ENCODE data around the gene FAM200C.

FAM200C gene

DNA sequence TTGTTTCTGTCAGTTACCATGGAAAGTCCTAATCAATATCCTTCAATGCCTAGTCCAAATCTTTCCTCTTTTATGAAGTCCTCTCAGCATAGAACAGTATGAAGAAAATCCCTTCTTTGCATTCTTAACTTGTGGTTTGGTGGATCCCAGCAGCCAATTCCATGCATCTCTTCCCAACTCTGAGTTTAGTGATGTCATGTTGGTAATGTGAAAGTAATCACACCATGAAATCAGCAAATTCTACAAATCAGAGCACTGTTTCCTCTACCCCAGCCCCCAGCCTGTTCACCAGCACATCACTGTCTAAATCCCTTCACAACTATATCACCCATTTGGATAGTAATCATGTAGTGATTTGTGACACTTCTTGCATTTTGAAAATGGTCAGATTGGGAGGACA, 24.7 kb downstream of the FAM200C start:
- no peak overlapping the region for H2BK120ac ChIP-seq (ENCODE audit: insufficient read depth, low read length, poor library complexity)
- H3K4me2 ChIP-seq (ENCODE audit: low read length): no peak overlapping the region
- DNase-seq: no peak
- H3K9me3 ChIP-seq (ENCODE audit: insufficient read depth, low read depth, low read length): no peaks in the 10 kb centered on the region
- peaks cover 2 to 3% of the 10 kb centered on the region in 2 experiments for H3K4me1 ChIP-seq (ENCODE audit: control insufficient read depth in 1 of 2, insufficient read depth in 2 of 2, low read length in 2 of 2)
- no peak overlapping the region for H2AFZ ChIP-seq (ENCODE audit: insufficient read depth, low read length, poor library complexity)
- H3K14ac ChIP-seq (ENCODE audit: low read length): no peak overlapping the region
- no peak overlapping the region for H4K12ac ChIP-seq (ENCODE audit: low read depth, low read length)
- H3K18ac ChIP-seq (ENCODE audit: low read length): no peak overlapping the region
- no peak overlapping the region for H3K4ac ChIP-seq (ENCODE audit: low read depth, low read length)
- no peak overlapping the region for H2BK5ac ChIP-seq (ENCODE audit: low read depth, low read length, poor library complexity)
- no peak overlapping the region for H2AK5ac ChIP-seq (ENCODE audit: low read length)
- H3K79me1 ChIP-seq (ENCODE audit: low read length): peaks cover 1% of the 10 kb centered on the region
- H4K91ac ChIP-seq (ENCODE audit: low read depth, low read length): no peak overlapping the region
- H3K36me3 ChIP-seq (ENCODE audit: control insufficient read depth in 1 of 2, insufficient read depth in 2 of 2, low read length in 2 of 2): no peaks in the 10 kb centered on the region
- H3K27ac ChIP-seq (ENCODE audit: low read depth, low read length): no peak overlapping the region
- no peak overlapping the region for H2BK12ac ChIP-seq (ENCODE audit: low read length)
- no peaks in the 10 kb centered on the region for H3K79me2 ChIP-seq (ENCODE audit: control insufficient read depth, insufficient read depth, low read length, poor library complexity)
- H3K23ac ChIP-seq (ENCODE audit: low read length): no peak overlapping the region
- H3K9ac ChIP-seq (ENCODE audit: low read length): no peak overlapping the region
- no peak overlapping the region for H4K8ac ChIP-seq (ENCODE audit: low read depth, low read length)
- H3K4me3 ChIP-seq (ENCODE audit: low read depth, low read length): no peak overlapping the region
- peaks cover 8% of the 10 kb centered on the region for H3K27me3 ChIP-seq (ENCODE audit: insufficient read depth, low read length)

DNA sequence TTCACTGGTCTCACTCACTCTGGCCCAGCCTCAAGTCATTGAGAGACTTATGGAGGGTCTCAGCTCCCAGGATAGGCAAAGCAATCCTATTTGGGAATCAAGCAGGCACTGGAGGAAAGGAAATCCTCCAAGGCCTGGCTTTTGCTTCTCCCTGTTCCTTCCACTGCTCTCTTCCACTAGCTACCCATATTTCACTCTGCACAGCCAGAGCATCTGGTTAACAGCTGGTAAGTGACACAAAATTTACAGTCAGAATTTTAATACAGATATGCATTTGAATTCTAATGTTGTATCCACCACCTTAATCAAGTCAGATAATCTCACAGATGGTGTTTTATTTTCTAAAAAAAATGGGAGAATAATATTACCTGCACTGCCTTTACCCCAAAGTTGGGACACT, 28.6 kb downstream of the FAM200C start:
- Histone ChIP-seq H3K9ac (ENCODE audit: low read length) (no peak overlapping the region), H2BK120ac (ENCODE audit: insufficient read depth, low read length, poor library complexity) (no peak overlapping the region), H3K27ac (ENCODE audit: low read depth, low read length) (no peak overlapping the region), H4K12ac (ENCODE audit: low read depth, low read length) (no peak overlapping the region), H3K4ac (ENCODE audit: low read depth, low read length) (no peak overlapping the region), H3K4me1 (ENCODE audit: control insufficient read depth in 1 of 2, insufficient read depth in 2 of 2, low read length in 2 of 2) (peaks cover 2 to 3% of the 10 kb centered on the region in 2 experiments), H3K14ac (ENCODE audit: low read length) (no peak overlapping the region), H2BK5ac (ENCODE audit: low read depth, low read length, poor library complexity) (no peak overlapping the region), H3K4me2 (ENCODE audit: low read length) (no peak overlapping the region), H3K79me2 (ENCODE audit: control insufficient read depth, insufficient read depth, low read length, poor library complexity) (no peaks in the 10 kb centered on the region), H3K4me3 (ENCODE audit: low read depth, low read length) (no peak overlapping the region), H3K36me3 (ENCODE audit: control insufficient read depth in 1 of 2, insufficient read depth in 2 of 2, low read length in 2 of 2) (no peaks in the 10 kb centered on the region), H4K91ac (ENCODE audit: low read depth, low read length) (no peak overlapping the region), H2AK5ac (ENCODE audit: low read length) (no peak overlapping the region), H4K8ac (ENCODE audit: low read depth, low read length) (no peak overlapping the region), H3K23ac (ENCODE audit: low read length) (no peak overlapping the region), H3K79me1 (ENCODE audit: low read length) (peaks cover 1% of the 10 kb centered on the region), H2BK12ac (ENCODE audit: low read length) (no peak overlapping the region), H3K9me3 (ENCODE audit: insufficient read depth, low read depth, low read length) (peaks cover 2% of the 10 kb centered on the region), H3K18ac (ENCODE audit: low read length) (no peak overlapping the region), H3K27me3 (ENCODE audit: insufficient read depth, low read length) (peaks cover 20% of the 10 kb centered on the region), H2AFZ (ENCODE audit: insufficient read depth, low read length, poor library complexity) (no peak overlapping the region)
- DNase-seq: no peak

- H2AK5ac ChIP-seq (ENCODE audit: low read length): no peak overlapping the region
- H3K27ac ChIP-seq (ENCODE audit: low read depth, low read length): no peak overlapping the region
- no peak overlapping the region for H4K91ac ChIP-seq (ENCODE audit: low read depth, low read length)
- peak overlapping the region; percentile 44 for H3K23ac ChIP-seq (ENCODE audit: low read length)
- peaks cover 2 to 3% of the 10 kb centered on the region in 2 experiments for H3K4me1 ChIP-seq (ENCODE audit: control insufficient read depth in 1 of 2, insufficient read depth in 2 of 2, low read length in 2 of 2)
- no peak overlapping the region for H3K4ac ChIP-seq (ENCODE audit: low read depth, low read length)
- no peak for DNase-seq
- no peak overlapping the region for H4K12ac ChIP-seq (ENCODE audit: low read depth, low read length)
- H2BK120ac ChIP-seq (ENCODE audit: insufficient read depth, low read length, poor library complexity): no peak overlapping the region
- peaks cover 2% of the 10 kb centered on the region for H3K9me3 ChIP-seq (ENCODE audit: insufficient read depth, low read depth, low read length)
- no peak overlapping the region for H4K8ac ChIP-seq (ENCODE audit: low read depth, low read length)
- WGBS (ENCODE audit: extremely low coverage, insufficient coverage, insufficient read length): no CpG with 5 or more reads among the region's 12 CpGs
- peaks cover 1% of the 10 kb centered on the region for H3K79me1 ChIP-seq (ENCODE audit: low read length)
- H2AFZ ChIP-seq (ENCODE audit: insufficient read depth, low read length, poor library complexity): no peak overlapping the region
- no peak overlapping the region for H2BK5ac ChIP-seq (ENCODE audit: low read depth, low read length, poor library complexity)
- H3K79me2 ChIP-seq (ENCODE audit: control insufficient read depth, insufficient read depth, low read length, poor library complexity): no peaks in the 10 kb centered on the region
- no peak overlapping the region for H3K18ac ChIP-seq (ENCODE audit: low read length)
- H3K36me3 ChIP-seq (ENCODE audit: control insufficient read depth in 1 of 2, insufficient read depth in 2 of 2, low read length in 2 of 2): no peaks in the 10 kb centered on the region
- H3K27me3 ChIP-seq (ENCODE audit: insufficient read depth, low read length): peaks cover 20% of the 10 kb centered on the region
- H3K4me3 ChIP-seq (ENCODE audit: low read depth, low read length): peak overlapping the region; percentile 72
- no peak overlapping the region for H3K9ac ChIP-seq (ENCODE audit: low read length)
- peak overlapping the region; percentile 93 for H3K4me2 ChIP-seq (ENCODE audit: low read length)
- no peak overlapping the region for H2BK12ac ChIP-seq (ENCODE audit: low read length)
- H3K14ac ChIP-seq (ENCODE audit: low read length): no peak overlapping the region
Observed at GRCh38 chr5:160370713-160371034, 29.2 kb downstream of the FAM200C start.

DNA sequence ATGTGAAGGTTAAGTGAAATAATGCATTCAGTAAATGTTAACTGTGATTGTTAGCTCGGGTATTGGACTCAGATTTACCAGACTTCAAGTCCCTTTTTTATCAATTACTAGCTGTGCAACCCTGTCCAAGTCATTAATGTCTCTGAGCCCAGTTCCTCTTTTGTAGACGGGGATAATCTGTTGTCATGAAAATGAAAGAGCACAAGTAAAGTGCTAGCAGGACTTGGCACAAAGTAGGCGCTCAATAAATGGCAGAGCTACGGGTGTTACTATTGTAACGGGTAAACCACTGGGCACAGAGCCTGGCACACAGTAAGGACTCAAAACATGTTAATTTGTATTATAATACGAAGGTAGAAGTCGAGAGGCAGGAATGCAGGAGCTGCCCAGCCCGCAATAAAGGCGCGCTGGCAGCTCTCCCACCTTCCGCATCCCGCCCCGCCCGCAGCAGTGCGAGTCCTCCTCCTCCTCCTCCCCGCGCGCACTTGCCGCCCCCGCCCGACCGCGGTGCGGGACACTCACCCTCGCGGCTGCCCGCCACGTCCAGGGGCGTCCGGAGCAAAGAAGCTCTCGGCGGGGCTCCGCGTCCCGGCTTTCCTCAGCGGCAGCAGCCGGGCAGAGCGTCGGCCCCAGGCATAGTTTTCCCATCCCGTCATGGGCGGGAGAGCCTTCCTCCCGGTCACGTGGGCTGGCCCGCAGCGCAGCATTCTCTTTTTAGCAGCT, 29.7 kb downstream of the FAM200C start, which contains the start of gene C1QTNF2:
Gene C1QTNF2 (minus strand): TSS at position 637 of the 723 bp plus-strand sequence. CDS start 15,615 bp downstream, outside the sequence.
- no peak within 1 kb of the TSS for H3K9ac ChIP-seq (ENCODE audit: low read length)
- no peak within 1 kb of the TSS for H2BK5ac ChIP-seq (ENCODE audit: low read depth, low read length, poor library complexity)
- no peak within 1 kb of the TSS for H2BK12ac ChIP-seq (ENCODE audit: low read length)
- no peak within 1 kb of the TSS for H3K14ac ChIP-seq (ENCODE audit: low read length)
- no peak within 1 kb of the TSS for H4K8ac ChIP-seq (ENCODE audit: low read depth, low read length)
- DNase-seq: peak; percentile 75 to 82
- peaks cover 2% of the 10 kb centered on the region for H3K9me3 ChIP-seq (ENCODE audit: insufficient read depth, low read depth, low read length)
- H3K27ac ChIP-seq (ENCODE audit: low read depth, low read length): no peak within 1 kb of the TSS
- no peaks in the 10 kb centered on the region for H3K79me2 ChIP-seq (ENCODE audit: control insufficient read depth, insufficient read depth, low read length, poor library complexity)
- H2AK5ac ChIP-seq (ENCODE audit: low read length): no peak within 1 kb of the TSS
- peak within 1 kb of the TSS; percentile 72 for H3K4me3 ChIP-seq (ENCODE audit: low read depth, low read length)
- WGBS (ENCODE audit: extremely low coverage, insufficient coverage, insufficient read length): no CpG with 5 or more reads among the region's 45 CpGs
- H2BK120ac ChIP-seq (ENCODE audit: insufficient read depth, low read length, poor library complexity): peak within 1 kb of the TSS; percentile 49
- peak within 1 kb of the TSS; percentile 93 for H3K4me2 ChIP-seq (ENCODE audit: low read length)
- H3K79me1 ChIP-seq (ENCODE audit: low read length): peaks cover 1% of the 10 kb centered on the region
- H2AFZ ChIP-seq (ENCODE audit: insufficient read depth, low read length, poor library complexity): peak within 1 kb of the TSS; percentile 73
- H4K91ac ChIP-seq (ENCODE audit: low read depth, low read length): no peak within 1 kb of the TSS
- peaks cover 2 to 3% of the 10 kb centered on the region in 2 experiments for H3K4me1 ChIP-seq (ENCODE audit: control insufficient read depth in 1 of 2, insufficient read depth in 2 of 2, low read length in 2 of 2)
- H3K23ac ChIP-seq (ENCODE audit: low read length): peak within 1 kb of the TSS; percentile 44
- no peaks in the 10 kb centered on the region for H3K36me3 ChIP-seq (ENCODE audit: control insufficient read depth in 1 of 2, insufficient read depth in 2 of 2, low read length in 2 of 2)
- no peak within 1 kb of the TSS for H3K4ac ChIP-seq (ENCODE audit: low read depth, low read length)
- no peak within 1 kb of the TSS for H3K18ac ChIP-seq (ENCODE audit: low read length)
- H3K27me3 ChIP-seq (ENCODE audit: insufficient read depth, low read length): peaks cover 20% of the 10 kb centered on the region
- no peak within 1 kb of the TSS for H4K12ac ChIP-seq (ENCODE audit: low read depth, low read length)

All from trophoblast cell (in vitro differentiated cells and primary cell).